AG08395 (cell line): ENCODE measurements around the gene PALM2AKAP2.

ENCODE experiments used
- DNase-seq: peaks from one replicate; pipeline ENCODE4 v3.0.0; 2012; ENCODE audit warnings: mixed read lengths, low spot score

PALM2AKAP2 gene

GRCh38 chr9:109771796-109772531 is 8.0 kb upstream of the PALM2AKAP2 start:
- DNase-seq: no peak

- peak; percentile 18 for DNase-seq
Observed at GRCh38 chr9:109775516-109775915, 4.5 kb upstream of the PALM2AKAP2 start.

- DNase-seq: no peak
Observed at GRCh38 chr9:109776391-109776790, 3.6 kb upstream of the PALM2AKAP2 start.

- peak; percentile 18 for DNase-seq
Observed at GRCh38 chr9:109780453-109781033, 545 bp downstream of the PALM2AKAP2 start.

- peak; percentile 15 for DNase-seq
Observed at GRCh38 chr9:109781086-109781485, 1.1 kb downstream of the PALM2AKAP2 start.

- no peak for DNase-seq
Observed at GRCh38 chr9:109781541-109782197, 1.7 kb downstream of the PALM2AKAP2 start.

GRCh38 chr9:109787735-109788134 is 7.7 kb downstream of the PALM2AKAP2 start:
- DNase-seq: no peak

GRCh38 chr9:109789556-109789955 is 9.6 kb downstream of the PALM2AKAP2 start:
- DNase-seq: no peak

- DNase-seq: no peak
Observed at GRCh38 chr9:109789971-109790370, 10.0 kb downstream of the PALM2AKAP2 start.

GRCh38 chr9:109791003-109791677 is 11.1 kb downstream of the PALM2AKAP2 start:
- DNase-seq: no peak

GRCh38 chr9:109791747-109792146 is 11.7 kb downstream of the PALM2AKAP2 start:
- DNase-seq: no peak

- peak; percentile 97 for DNase-seq
Observed at GRCh38 chr9:109792951-109793546, 13.1 kb downstream of the PALM2AKAP2 start.

GRCh38 chr9:109793921-109794320 is 13.9 kb downstream of the PALM2AKAP2 start:
- DNase-seq: no peak

- no peak for DNase-seq
Observed at GRCh38 chr9:109794361-109795012, 14.5 kb downstream of the PALM2AKAP2 start.

GRCh38 chr9:109795613-109796012 is 15.6 kb downstream of the PALM2AKAP2 start:
- no peak for DNase-seq

- no peak for DNase-seq
Observed at GRCh38 chr9:109796078-109796477, 16.1 kb downstream of the PALM2AKAP2 start.

GRCh38 chr9:109797006-109797405 is 17.0 kb downstream of the PALM2AKAP2 start:
- no peak for DNase-seq

- no peak for DNase-seq
Observed at GRCh38 chr9:109797509-109797908, 17.5 kb downstream of the PALM2AKAP2 start.

- no peak for DNase-seq
Observed at GRCh38 chr9:109799141-109799540, 19.1 kb downstream of the PALM2AKAP2 start.

GRCh38 chr9:109799792-109800191 is 19.8 kb downstream of the PALM2AKAP2 start:
- DNase-seq: peak; percentile 80

- DNase-seq: no peak
Observed at GRCh38 chr9:109801484-109801883, 21.5 kb downstream of the PALM2AKAP2 start.

- no peak for DNase-seq
Observed at GRCh38 chr9:109802491-109802890, 22.5 kb downstream of the PALM2AKAP2 start.
